GM06990 (cell line): ENCODE measurements around the gene ARHGAP26.

Source experiments
- DNase-seq: peaks from one replicate; pipeline ENCODE4 v3.0.0-alpha.2; 2011; ENCODE audit not compliant: insufficient read length; ENCODE audit errors: extremely low read depth
- H3K27me3 ChIP-seq: replicated peaks from 2 replicates; pipeline ENCODE4 v1.6.0; 2011; ENCODE audit warnings: low read length; ENCODE audit not compliant: control insufficient read depth, insufficient read depth
- H3K36me3 ChIP-seq: 2 replicates; pipeline ENCODE4 v1.5.1; 2011; ENCODE audit warnings: low read length; ENCODE audit not compliant: control insufficient read depth, insufficient read depth
- H3K4me3 ChIP-seq: replicated peaks from 2 replicates; pipeline ENCODE4 v1.5.1; 2011; ENCODE audit warnings: low read depth, mild to moderate bottlenecking, control low read depth, low read length
- CTCF ChIP-seq: IDR thresholded peaks from 2 replicates; pipeline ENCODE4 v1.5.1; 2011; ENCODE audit warnings: low read length, control low read depth, mild to moderate bottlenecking, inconsistent platforms; ENCODE audit not compliant: insufficient read depth, poor library complexity, severe bottlenecking

Gene ARHGAP26

GRCh38 chr5:143271431-143271830, 501.3 kb downstream of the ARHGAP26 start:
- no peaks in the 10 kb centered on the region for H3K27me3 ChIP-seq
- H3K36me3 ChIP-seq = no peaks in the 10 kb centered on the region
- TF ChIP-seq CTCF = no peak
- no peak overlapping the region for H3K4me3 ChIP-seq
- no peak for DNase-seq

GRCh38 chr5:143274952-143275351, 504.8 kb downstream of the ARHGAP26 start:
- H3K4me3 ChIP-seq = no peak overlapping the region
- no peak for DNase-seq

GRCh38 chr5:143275512-143276363, 505.6 kb downstream of the ARHGAP26 start:
- no peak for DNase-seq
- H3K36me3 ChIP-seq = peaks cover 3% of the 10 kb centered on the region
- TF ChIP-seq CTCF = no peak

More at GRCh38 chr5:143274952-143275351, 504.8 kb downstream of the ARHGAP26 start:
- H3K36me3 ChIP-seq = peaks cover 3% of the 10 kb centered on the region
- no peaks in the 10 kb centered on the region for H3K27me3 ChIP-seq
- TF ChIP-seq CTCF = no peak

GRCh38 chr5:143277536-143277935, 507.4 kb downstream of the ARHGAP26 start:
- H3K4me3 ChIP-seq = no peak overlapping the region
- DNase-seq = no peak
- H3K27me3 ChIP-seq = no peaks in the 10 kb centered on the region
- peaks cover 3% of the 10 kb centered on the region for H3K36me3 ChIP-seq
- no peak for TF ChIP-seq CTCF

More at GRCh38 chr5:143275512-143276363, 505.6 kb downstream of the ARHGAP26 start:
- Histone ChIP-seq H3K27me3 (no peaks in the 10 kb centered on the region), H3K4me3 (no peak overlapping the region)
